H1 (cell line): Measurements from ENCODE around the gene HHAT. TPM values are rescaled to one million over a fixed set of nuclear protein-coding genes. Genes with fewer than 3 reads are reported as not detected.

Experiments used
- CTCF ChIA-PET: fragments of 300-600 bp; sonication (Branson Sonifier 250); formaldehyde crosslinking; loops from one replicate; lab custom pipeline; 2021; ENCODE audit not compliant: partially characterized antibody; lab: Charles Lee
- POLR2A ChIA-PET: fragments of 300-600 bp; sonication (Branson Sonifier 250); formaldehyde crosslinking; loops from one replicate; lab custom pipeline; 2021; ENCODE audit warnings: inconsistent platforms; ENCODE audit not compliant: partially characterized antibody; lab: Charles Lee
- DNase-seq, 2 experiments: peaks; one replicate each; pipeline versions ENCODE4 v3.0.0 to v3.0.0-alpha.2; 2010 to 2022; ENCODE audit warnings: low spot score in 2 of 2, low read depth in 1 of 2, mixed read lengths in 1 of 2
- FAIRE-seq: peaks from 2 replicates; lab custom pipeline; 2011; peaks lifted over from hg19 to GRCh38; lab: Jason Lieb, UNC
- H2AFZ ChIP-seq: 2 replicates; pipeline ENCODE4 v1.8.1; 2012; ENCODE audit warnings: low read length, inconsistent platforms
- H2AK5ac ChIP-seq: 2 replicates; pipeline ENCODE4 v1.6.1; 2013; ENCODE audit warnings: low read depth, low read length
- H2BK120ac ChIP-seq: replicated peaks from 2 replicates; pipeline ENCODE3; 2013; ENCODE audit warnings: low read depth, low read length, inconsistent platforms
- H2BK12ac ChIP-seq: 2 replicates; pipeline ENCODE4 v1.6.1; 2013; ENCODE audit warnings: low read depth, low read length
- H2BK15ac ChIP-seq: 2 replicates; pipeline ENCODE4 v1.6.1; 2013; ENCODE audit warnings: low read length
- H2BK20ac ChIP-seq: 2 replicates; pipeline ENCODE4 v1.6.1; 2013; ENCODE audit warnings: low read length
- H2BK5ac ChIP-seq: 2 replicates; pipeline ENCODE4 v1.6.1; 2013; ENCODE audit warnings: low read depth, low read length
- H3K14ac ChIP-seq: 2 replicates; pipeline ENCODE4 v1.6.1; 2013; ENCODE audit warnings: inconsistent platforms; ENCODE audit not compliant: insufficient read length
- H3K18ac ChIP-seq: 2 replicates; pipeline ENCODE4 v1.6.1; 2013; ENCODE audit warnings: low read length; ENCODE audit errors: extremely low read depth
- H3K23ac ChIP-seq: 2 replicates; pipeline ENCODE4 v1.6.1; 2013; ENCODE audit warnings: inconsistent platforms; ENCODE audit not compliant: insufficient read length
- H3K23me2 ChIP-seq: 2 replicates; pipeline ENCODE4 v1.6.1; 2013; ENCODE audit warnings: low read depth, low read length
- H3K27ac ChIP-seq: 2 replicates; pipeline ENCODE4 v1.6.1; 2011; ENCODE audit warnings: low read depth, low read length, inconsistent platforms
- H3K27me3 ChIP-seq, 4 experiments: replicated peaks in 1 of 4; 1 replicate in 1 of 4; 2 replicates in 3 of 4; pipeline versions ENCODE4 v1.6.1 to v1.8.1; 2011 to 2013; ENCODE audit warnings: low read length in 3 of 4, mild to moderate bottlenecking in 3 of 4, inconsistent platforms in 2 of 4, mixed read lengths in 2 of 4, moderate library complexity in 1 of 4; ENCODE audit not compliant: control insufficient read depth in 3 of 4, insufficient read depth in 3 of 4; ENCODE audit errors: extremely low read depth in 1 of 4
- H3K36me3 ChIP-seq, 4 experiments: 2 replicates each; pipeline versions ENCODE4 v1.6.1 to v1.8.1; 2011 to 2013; ENCODE audit warnings: mild to moderate bottlenecking in 4 of 4, low read length in 3 of 4, moderate library complexity in 2 of 4, control low read depth in 1 of 4, inconsistent platforms in 1 of 4; ENCODE audit not compliant: insufficient read depth in 4 of 4, control insufficient read depth in 2 of 4
- H3K4ac ChIP-seq: replicated peaks from 2 replicates; pipeline ENCODE3; 2013; ENCODE audit warnings: low read length, low read depth, mixed read lengths, inconsistent platforms; ENCODE audit not compliant: insufficient read length
- H3K4me1 ChIP-seq, 4 experiments: replicated peaks in 1 of 4; 1 replicate in 1 of 4; 2 replicates in 3 of 4; pipeline versions ENCODE4 v1.6.1 to v1.8.1; 2011 to 2013; ENCODE audit warnings: low read length in 3 of 4, inconsistent platforms in 2 of 4, mixed read lengths in 1 of 4; ENCODE audit not compliant: insufficient read depth in 4 of 4, control insufficient read depth in 3 of 4
- H3K4me2 ChIP-seq, 2 experiments: 2 replicates each; pipeline versions ENCODE4 v1.6.1 to v1.8.1; 2011 to 2013; ENCODE audit warnings: low read depth in 2 of 2, low read length in 2 of 2, control low read depth in 1 of 2, inconsistent platforms in 1 of 2, mild to moderate bottlenecking in 1 of 2; ENCODE audit not compliant: insufficient read depth in 1 of 2
- H3K4me3 ChIP-seq, 4 experiments: fragments of 200-600, 300-600 bp in 1 of 4; sonication (generic), shearing (Covaris generic), sonication (Bioruptor Twin) in 1 of 4; 2 replicates each; pipeline versions ENCODE4 v1.5.1 to v1.8.1; 2011 to 2016; ENCODE audit warnings: low read length in 4 of 4, low read depth in 3 of 4, control low read depth in 2 of 4, inconsistent platforms in 2 of 4, mild to moderate bottlenecking in 2 of 4, mixed read lengths in 1 of 4, moderate library complexity in 1 of 4; ENCODE audit not compliant: insufficient read depth in 2 of 4; ENCODE audit errors: extremely low read depth in 1 of 4
- H3K56ac ChIP-seq: replicated peaks from 2 replicates; pipeline ENCODE3; 2013; ENCODE audit warnings: low read depth, mild to moderate bottlenecking, mixed read lengths, low read length, inconsistent platforms; ENCODE audit not compliant: insufficient read length
- H3K79me1 ChIP-seq: 2 replicates; pipeline ENCODE4 v1.6.1; 2013; ENCODE audit warnings: low read depth, low read length, control low read depth
- H3K79me2 ChIP-seq, 2 experiments: 2 replicates each; pipeline versions ENCODE4 v1.6.1 to v1.8.1; 2012 to 2013; ENCODE audit warnings: low read length in 2 of 2, mild to moderate bottlenecking in 2 of 2, inconsistent platforms in 1 of 2; ENCODE audit not compliant: insufficient read depth in 2 of 2, control insufficient read depth in 1 of 2
- H3K9ac ChIP-seq, 4 experiments: replicated peaks in 1 of 4; 1 replicate in 1 of 4; 2 replicates in 3 of 4; pipeline versions ENCODE4 v1.6.1 to v1.8.1; 2011 to 2013; ENCODE audit warnings: low read depth in 3 of 4, low read length in 3 of 4, control low read depth in 2 of 4, mild to moderate bottlenecking in 2 of 4, moderate library complexity in 2 of 4, inconsistent platforms in 1 of 4; ENCODE audit errors: extremely low read depth in 1 of 4
- H3K9me3 ChIP-seq, 2 experiments: 2 replicates each; pipeline versions ENCODE4 v1.6.1 to v1.8.1; 2012 to 2013; ENCODE audit warnings: mild to moderate bottlenecking in 2 of 2, moderate library complexity in 2 of 2, control low read depth in 1 of 2, inconsistent platforms in 1 of 2, low read depth in 1 of 2, low read length in 1 of 2, mixed read lengths in 1 of 2; ENCODE audit not compliant: insufficient read depth in 2 of 2
- H4K20me1 ChIP-seq, 2 experiments: replicated peaks in 1 of 2; 2 replicates each; pipeline versions ENCODE3 to v1.8.1; 2011 to 2013; ENCODE audit warnings: inconsistent platforms in 2 of 2, low read length in 2 of 2, mild to moderate bottlenecking in 1 of 2; ENCODE audit not compliant: insufficient read depth in 2 of 2, control insufficient read depth in 1 of 2
- H4K5ac ChIP-seq: 2 replicates; pipeline ENCODE4 v1.6.1; 2013; ENCODE audit warnings: low read length, low read depth, mixed read lengths, inconsistent platforms; ENCODE audit not compliant: insufficient read length
- H4K8ac ChIP-seq: 2 replicates; pipeline ENCODE4 v1.8.0; 2013; ENCODE audit warnings: mild to moderate bottlenecking, moderate library complexity, low read length, inconsistent platforms; ENCODE audit not compliant: insufficient read depth; ENCODE audit errors: extremely low read depth
- H4K91ac ChIP-seq: replicated peaks from 2 replicates; pipeline ENCODE3; 2013; ENCODE audit warnings: low read length, mixed read lengths, inconsistent platforms; ENCODE audit not compliant: insufficient read length
- EZH2 ChIP-seq: fragments of 200-600 bp; sonication (generic); IDR thresholded peaks from 2 replicates; pipeline ENCODE4 v1.7.1; 2012; ENCODE audit warnings: low read depth, mild to moderate bottlenecking, moderate library complexity, low read length, inconsistent platforms; ENCODE audit not compliant: severe bottlenecking
- JUND ChIP-seq: IDR thresholded peaks from 2 replicates; pipeline ENCODE4 v1.6.1; 2011; ENCODE audit warnings: mild to moderate bottlenecking, improper control_type of control experiment, low read length
- POLR2AphosphoS5 ChIP-seq: IDR thresholded peaks from 2 replicates; pipeline ENCODE4 v1.6.1; 2011; ENCODE audit warnings: low read depth, low read length
- POU5F1 ChIP-seq: IDR thresholded peaks from 2 replicates; pipeline ENCODE4 v1.6.1; 2011; ENCODE audit warnings: low read depth, mild to moderate bottlenecking, low read length, moderate library complexity
- SP4 ChIP-seq: IDR thresholded peaks from 2 replicates; pipeline ENCODE4 v1.6.1; 2012; ENCODE audit warnings: low read length, inconsistent platforms
- WGBS, 2 experiments: shearing (Covaris generic) in 1 of 2; methylation state at CpG; one replicate each; pipeline versions ENCODE4 v1.1.6 to v1.1.7; 2013 to 2015; ENCODE audit warnings: low lambda C conversion rate in 2 of 2, mixed read lengths in 2 of 2, inconsistent platforms in 1 of 2, low coverage in 1 of 2, missing lambda C conversion rate in 1 of 2; ENCODE audit not compliant: insufficient replicate concordance in 2 of 2, insufficient coverage in 1 of 2, insufficient read length in 1 of 2; ENCODE audit errors: extremely low coverage in 1 of 2, missing lambda C conversion rate in 1 of 2; 5-methylcytosine and 5-hydroxymethylcytosine counted together
- polyA plus RNA-seq, 7 experiments: library from polyadenylated mRNA; depleted of rRNA in 3 of 7; stranded (reverse) in 5 of 7; unstranded in 2 of 7; fragments of >200 nt in 5 of 7; fragments of 200-250 nt in 2 of 7; gene quantifications; 1 replicate in 5 of 7; 2 replicates in 1 of 7; 4 replicates in 1 of 7; pipeline versions ENCODE4 v1.2.1 to v1.2.3, GENCODE V29; 2011 to 2013; ENCODE audit warnings: missing spikeins in 2 of 7, mixed read lengths in 2 of 7
- total RNA-seq: library from RNA; stranded (reverse); fragmentation: NEBNext Ultra II Directional; extraction: Animal tissue kit (Norgen Biotek cat#: 25700); gene quantifications from 2 replicates; pipeline ENCODE4 v1.2.1, GENCODE V29; 2021

Gene HHAT
- total and polyA plus RNA-seq, 2 of the 8 experiments (the other 6 are each of a cell fraction or from before 2014, with no cell fraction given), result 0.15 to 0.51 TPM

- Histone ChIP-seq H3K23me2 (no peaks in the 10 kb centered on the region), H3K4me3 (no peak overlapping the region), H4K8ac (no peak overlapping the region), H3K23ac (no peak overlapping the region), H3K79me2 (no peaks in the 10 kb centered on the region), H3K4ac (no peak overlapping the region), H4K20me1 (no peaks in the 10 kb centered on the region), H3K56ac (no peak overlapping the region), H2BK120ac (no peak overlapping the region), H2AFZ (no peak overlapping the region), H4K5ac (no peak overlapping the region), H3K18ac (no peak overlapping the region), H3K27me3 (no peaks in the 10 kb centered on the region), H2BK5ac (no peak overlapping the region), H3K79me1 (no peaks in the 10 kb centered on the region), H3K27ac (no peak overlapping the region), H3K4me2 (no peak overlapping the region), H2AK5ac (no peak overlapping the region), H4K91ac (no peak overlapping the region), H2BK12ac (no peak overlapping the region), H2BK20ac (no peak overlapping the region), H3K4me1 (peaks cover 0 to 3% (median 1%) of the 10 kb centered on the region in 4 experiments; a peak in 3 of 7 replicates), H3K9me3 (no peaks in the 10 kb centered on the region), H3K14ac (no peak overlapping the region), H3K9ac (no peak overlapping the region), H3K36me3 (no peaks in the 10 kb centered on the region), H2BK15ac (no peak overlapping the region)
- WGBS, 2 experiments, result 89% methylated on average over 1 of the region's 1 CpG; no CpG with 5 or more reads in 1 of the 2 experiments
- ChIA-PET CTCF (interaction anchor here (0.7 to 11.7 kb wide), 17 partner anchors 8 to 759 kb away, joined by 3 to 179 read pairs (median 4); partner anchors contain the start of gene KCNH1), POLR2A (interaction anchor here (16.0 kb wide), 1 partner anchor 29 kb away, joined by 197 read pairs; no protein-coding TSS in a partner anchor)
- FAIRE-seq (no peak), DNase-seq (no peak)
- TF ChIP-seq JUND (no peak), EZH2 (no peak), SP4 (no peak), POLR2AphosphoS5 (no peak), POU5F1 (no peak)
Measured at GRCh38 chr1:210402560-210402959, 73.9 kb downstream of the HHAT start.
